ENCODE measurements around the gene MAST4.

The MAST4 gene

GRCh38 chr5:66595756-66596635 lies at the start of gene MAST4:
TSS of gene MAST4 (plus strand) at chr5:66596393. CDS start at chr5:66596656, 263 bp downstream.
- DNase-seq, result peak; percentile 88

GRCh38 chr5:66546541-66546940 lies 49.7 kb upstream of the MAST4 start:
- no peak for DNase-seq

- DNase-seq, result no peak
These were observed 44.9 kb upstream of the MAST4 start for GRCh38 chr5:66551338-66551737.

- no peak for DNase-seq
These were observed 44.2 kb upstream of the MAST4 start for GRCh38 chr5:66551945-66552344.

- no peak for DNase-seq
These were observed 42.8 kb upstream of the MAST4 start for GRCh38 chr5:66553368-66553912.

- peak; percentile 71 for DNase-seq
These were observed 42.1 kb upstream of the MAST4 start for GRCh38 chr5:66553916-66554575.

GRCh38 chr5:66554884-66555283 lies 41.3 kb upstream of the MAST4 start:
- DNase-seq, result no peak

- peak; percentile 74 for DNase-seq
These were observed 37.6 kb upstream of the MAST4 start for GRCh38 chr5:66558560-66558959.

GRCh38 chr5:66560371-66560770 lies 35.8 kb upstream of the MAST4 start:
- no peak for DNase-seq

- no peak for DNase-seq
These were observed 34.8 kb upstream of the MAST4 start for GRCh38 chr5:66561256-66561990.

GRCh38 chr5:66565878-66566277 lies 30.3 kb upstream of the MAST4 start:
- DNase-seq, result no peak

- no peak for DNase-seq
These were observed 28.7 kb upstream of the MAST4 start for GRCh38 chr5:66567474-66567873.

GRCh38 chr5:66570201-66570600 lies 26.0 kb upstream of the MAST4 start:
- DNase-seq, result no peak

GRCh38 chr5:66573733-66574132 lies 22.5 kb upstream of the MAST4 start:
- no peak for DNase-seq

GRCh38 chr5:66582499-66583165 lies 13.6 kb upstream of the MAST4 start:
- no peak for DNase-seq

GRCh38 chr5:66585291-66585690 lies 10.9 kb upstream of the MAST4 start:
- DNase-seq, result no peak

GRCh38 chr5:66587771-66588170 lies 8.4 kb upstream of the MAST4 start:
- DNase-seq, result no peak

- no peak for DNase-seq
These were observed 516 bp downstream of the MAST4 start for GRCh38 chr5:66596636-66597182.

- DNase-seq, result no peak
These were observed 1.1 kb downstream of the MAST4 start for GRCh38 chr5:66597183-66597757.

GRCh38 chr5:66602621-66603020 lies 6.4 kb downstream of the MAST4 start:
- no peak for DNase-seq

GRCh38 chr5:66603164-66603563 lies 7.0 kb downstream of the MAST4 start:
- no peak for DNase-seq

GRCh38 chr5:66603881-66604280 lies 7.7 kb downstream of the MAST4 start:
- no peak for DNase-seq
